ENCODE measurements around the gene LTB4R.

LTB4R gene

DNA sequence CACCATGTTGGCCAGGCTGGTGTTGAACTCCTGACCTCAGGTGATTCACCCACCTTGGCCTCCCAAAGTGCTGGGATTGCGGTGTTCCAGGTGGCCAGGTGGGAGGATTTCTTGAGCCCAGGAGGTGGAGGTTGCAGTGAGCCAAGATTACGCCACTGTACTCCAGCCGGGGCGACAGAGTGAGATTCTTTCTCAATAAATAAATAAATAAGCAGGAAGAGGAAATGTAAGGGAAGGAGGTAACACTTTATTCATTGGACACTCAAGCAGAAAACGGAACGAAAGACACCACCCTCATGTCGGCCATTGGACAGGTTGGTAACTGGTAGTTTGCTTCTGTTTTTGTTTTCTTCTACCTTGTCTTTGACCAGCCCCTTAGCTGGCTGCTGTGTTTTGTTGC lies 43.7 kb downstream of the LTB4R start:
- DNase-seq (ENCODE audit: low read depth) = no peak
- TF ChIP-seq, protein P1, sequence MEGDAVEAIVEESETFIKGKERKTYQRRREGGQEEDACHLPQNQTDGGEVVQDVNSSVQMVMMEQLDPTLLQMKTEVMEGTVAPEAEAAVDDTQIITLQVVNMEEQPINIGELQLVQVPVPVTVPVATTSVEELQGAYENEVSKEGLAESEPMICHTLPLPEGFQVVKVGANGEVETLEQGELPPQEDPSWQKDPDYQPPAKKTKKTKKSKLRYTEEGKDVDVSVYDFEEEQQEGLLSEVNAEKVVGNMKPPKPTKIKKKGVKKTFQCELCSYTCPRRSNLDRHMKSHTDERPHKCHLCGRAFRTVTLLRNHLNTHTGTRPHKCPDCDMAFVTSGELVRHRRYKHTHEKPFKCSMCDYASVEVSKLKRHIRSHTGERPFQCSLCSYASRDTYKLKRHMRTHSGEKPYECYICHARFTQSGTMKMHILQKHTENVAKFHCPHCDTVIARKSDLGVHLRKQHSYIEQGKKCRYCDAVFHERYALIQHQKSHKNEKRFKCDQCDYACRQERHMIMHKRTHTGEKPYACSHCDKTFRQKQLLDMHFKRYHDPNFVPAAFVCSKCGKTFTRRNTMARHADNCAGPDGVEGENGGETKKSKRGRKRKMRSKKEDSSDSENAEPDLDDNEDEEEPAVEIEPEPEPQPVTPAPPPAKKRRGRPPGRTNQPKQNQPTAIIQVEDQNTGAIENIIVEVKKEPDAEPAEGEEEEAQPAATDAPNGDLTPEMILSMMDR (IDR thresholded peaks at IDR 0.05; ENCODE audit: control insufficient read depth, extremely low read depth, insufficient read depth) = no peak
- H3K4me3 ChIP-seq (ENCODE audit: low read depth, low read length) = no peak overlapping the region

DNA sequence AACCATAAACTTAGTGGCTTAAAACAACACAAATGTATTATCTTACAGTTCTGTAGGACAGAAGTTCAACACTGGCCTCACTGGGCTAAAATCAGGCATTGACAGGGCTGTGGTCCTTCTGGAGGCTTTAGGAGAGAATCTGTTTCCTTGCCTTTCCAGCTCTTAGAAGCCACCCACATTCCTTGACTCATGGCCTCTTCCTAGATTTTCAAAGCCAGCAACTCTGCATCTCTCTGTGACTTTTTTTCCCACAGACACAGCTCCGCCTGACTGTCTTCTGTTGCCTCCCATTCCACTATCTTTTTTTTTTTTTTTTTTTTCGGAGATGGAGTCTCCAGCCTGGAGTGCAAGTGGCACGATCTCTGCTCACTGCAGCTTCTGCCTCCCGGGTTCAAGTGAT lies 44.9 kb downstream of the LTB4R start:
- no peak for DNase-seq (ENCODE audit: low read depth)
- TF ChIP-seq, protein P1 (IDR thresholded peaks at IDR 0.05; ENCODE audit: control insufficient read depth, extremely low read depth, insufficient read depth) = no peak
- H3K4me3 ChIP-seq (ENCODE audit: low read depth, low read length) = no peak overlapping the region

DNA sequence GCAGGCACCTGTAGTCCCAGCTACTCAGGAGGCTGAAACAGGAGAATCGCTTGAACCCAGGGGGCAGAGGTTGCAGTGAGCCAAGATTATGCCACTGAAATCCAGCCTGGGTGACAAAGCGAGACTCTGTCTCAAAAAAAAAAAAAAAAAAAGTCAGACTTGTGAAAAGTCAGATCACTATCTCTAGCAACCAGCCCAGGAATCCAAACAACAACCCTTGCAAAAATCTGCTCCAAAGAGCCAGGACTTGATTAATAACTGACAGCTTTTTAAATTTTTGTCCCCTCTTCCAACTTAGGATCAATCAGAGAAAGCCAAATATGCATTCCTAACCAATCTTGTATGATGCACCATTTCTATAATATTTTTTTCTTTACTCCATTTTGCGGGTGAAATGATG lies 49.0 kb downstream of the LTB4R start:
- no peak for DNase-seq (ENCODE audit: low read depth)
- no peak overlapping the region for H3K4me3 ChIP-seq (ENCODE audit: low read depth, low read length)
- TF ChIP-seq, protein P1 (IDR thresholded peaks at IDR 0.05; ENCODE audit: control insufficient read depth, extremely low read depth, insufficient read depth) = no peak

GRCh38 chr14:24361326-24361725 lies 50.0 kb downstream of the LTB4R start:
- TF ChIP-seq, protein P1 (IDR thresholded peaks at IDR 0.05; ENCODE audit: control insufficient read depth, extremely low read depth, insufficient read depth) = no peak
- no peak overlapping the region for H3K4me3 ChIP-seq (ENCODE audit: low read depth, low read length)
- no peak for DNase-seq (ENCODE audit: low read depth)

DNA sequence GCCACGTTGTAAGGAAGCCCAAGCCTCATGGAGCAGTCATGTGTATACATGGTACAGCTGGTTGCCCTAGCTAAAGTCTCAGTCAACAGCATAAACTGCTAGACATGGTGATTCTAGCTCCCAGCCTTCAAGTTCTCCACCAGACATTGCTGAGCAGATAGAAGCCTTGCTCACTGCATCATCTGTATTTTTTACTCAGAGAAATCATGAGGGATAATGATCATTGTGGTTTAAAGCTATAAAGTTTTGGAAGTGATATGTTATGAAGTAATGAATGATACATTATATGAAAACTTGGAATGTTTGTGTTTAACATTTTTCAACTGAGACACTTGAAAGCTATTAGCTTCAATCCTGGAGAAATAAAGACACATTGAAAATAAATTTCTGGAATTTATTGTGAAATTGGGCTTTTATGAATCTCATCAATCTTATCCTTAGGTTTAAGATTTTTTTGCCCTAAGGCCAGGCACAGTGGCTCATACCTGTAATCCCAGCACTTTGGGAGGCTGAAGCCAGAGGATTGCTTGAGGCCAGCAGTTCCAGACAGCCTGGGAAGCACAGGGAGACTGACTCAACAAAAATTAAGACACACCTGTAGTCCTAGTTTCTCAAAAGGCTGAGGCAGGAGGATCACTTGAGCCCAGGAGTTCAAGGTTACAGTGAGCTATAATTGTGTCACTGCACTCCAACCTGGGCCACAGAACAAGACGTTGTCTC lies 51.1 kb downstream of the LTB4R start:
- TF ChIP-seq, protein P1 (IDR thresholded peaks at IDR 0.05; ENCODE audit: control insufficient read depth, extremely low read depth, insufficient read depth) = no peak
- H3K4me3 ChIP-seq (ENCODE audit: low read depth, low read length) = no peak overlapping the region
- no peak for DNase-seq (ENCODE audit: low read depth)

DNA sequence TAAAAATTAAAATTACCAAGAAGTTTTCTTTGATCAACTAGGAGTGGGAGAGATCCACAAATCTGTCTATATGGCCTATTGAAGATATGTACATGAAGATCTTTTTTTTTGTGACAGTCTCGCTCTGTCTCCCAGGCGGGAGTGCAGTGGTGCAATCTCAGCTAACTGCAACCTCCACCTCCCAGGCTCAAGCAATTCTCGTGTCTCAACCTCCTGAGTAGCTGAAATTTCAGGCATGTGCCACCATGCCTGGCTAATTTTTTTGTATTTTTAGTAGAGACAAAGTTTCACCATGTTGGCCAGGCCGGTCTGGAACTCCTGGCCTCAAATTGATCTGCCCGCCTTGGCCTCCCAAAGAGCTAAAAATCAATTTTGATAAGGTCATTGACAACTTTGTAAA lies 52.1 kb downstream of the LTB4R start:
- TF ChIP-seq, protein P1 (IDR thresholded peaks at IDR 0.05; ENCODE audit: control insufficient read depth, extremely low read depth, insufficient read depth) = no peak
- DNase-seq (ENCODE audit: low read depth) = no peak
- H3K4me3 ChIP-seq (ENCODE audit: low read depth, low read length) = no peak overlapping the region

- TF ChIP-seq, protein P1 (IDR thresholded peaks at IDR 0.05; ENCODE audit: control insufficient read depth, extremely low read depth, insufficient read depth) = no peak
- H3K4me3 ChIP-seq (ENCODE audit: low read depth, low read length) = no peak overlapping the region
- DNase-seq (ENCODE audit: low read depth) = no peak
These were observed 53.5 kb downstream of the LTB4R start for GRCh38 chr14:24364841-24365240.

Measured in LNCaP clone FGC (cell line).